Stimulated activated CD4-positive, alpha-beta T cell treated with anti-CD3 and anti-CD28 coated beads, Interleukin-4, amount 100 ng/mL, for 1 hour (primary cell): Measurements from ENCODE around the gene PANK4.

ENCODE experiments used
- DNase-seq: peaks from one replicate; pipeline ENCODE4 v3.0.0-alpha.2; 2020

Gene PANK4

DNA sequence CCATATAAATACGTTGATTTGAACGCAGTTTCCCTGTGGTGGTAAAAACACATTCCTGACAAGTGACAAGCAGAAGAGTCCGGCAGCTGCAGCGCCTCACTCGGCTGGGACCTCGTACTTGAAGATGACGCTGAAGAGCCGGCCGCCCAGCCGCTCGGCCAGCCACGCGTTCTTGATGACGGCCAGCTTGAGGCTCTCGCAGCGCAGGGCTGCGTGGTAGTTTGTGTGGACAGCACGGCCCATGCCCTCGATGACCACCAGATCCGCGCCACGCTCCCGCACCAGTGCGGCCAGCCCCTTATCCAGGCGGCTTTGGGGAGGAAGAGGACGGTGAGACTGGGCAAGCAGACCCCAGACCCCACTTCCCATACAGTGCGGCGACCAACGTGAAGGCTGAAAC is 17.6 kb downstream of the PANK4 start:
- no peak for DNase-seq

DNA sequence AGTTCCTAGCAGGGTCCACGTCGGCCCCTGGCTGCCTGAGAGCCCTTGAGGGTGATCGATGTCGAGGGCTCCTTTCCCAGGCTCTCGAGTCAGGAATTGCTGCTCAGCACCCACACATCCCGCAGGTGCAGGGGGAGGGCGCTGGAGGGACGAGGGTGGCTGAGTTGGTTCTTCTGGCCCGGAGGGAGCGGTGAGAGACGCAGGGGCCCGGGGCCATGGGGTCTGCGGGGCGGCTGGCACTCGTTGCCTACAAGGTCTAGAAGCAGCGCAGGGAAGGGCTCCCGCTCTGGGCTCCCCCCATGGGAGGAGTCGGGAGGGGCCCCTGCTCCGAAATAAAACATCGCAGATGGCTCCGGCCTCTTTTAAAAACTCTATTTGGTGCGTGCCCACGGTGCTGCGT is 18.2 kb downstream of the PANK4 start:
- DNase-seq, result no peak

DNA sequence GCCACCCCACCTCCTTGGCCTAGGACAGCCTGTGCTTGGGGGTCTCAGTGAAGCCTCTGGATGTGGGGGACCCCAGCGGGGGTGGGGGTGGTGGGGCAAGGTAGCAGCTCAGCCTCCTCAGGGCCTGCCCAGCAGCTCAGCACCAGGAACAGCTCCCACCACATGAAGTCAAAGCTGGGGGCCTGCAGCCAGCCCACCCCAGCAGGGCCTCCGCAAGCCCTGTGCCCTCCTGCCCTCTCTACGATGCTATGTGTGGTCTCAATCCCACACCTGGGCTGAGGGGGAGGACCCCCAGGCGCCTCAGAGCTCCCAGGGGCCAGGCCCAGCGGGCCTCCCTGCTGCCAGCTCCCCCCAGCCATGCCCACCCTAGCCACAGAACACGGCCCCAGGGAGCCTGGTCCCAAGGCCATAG is 18.6 kb downstream of the PANK4 start:
- no peak for DNase-seq

DNA sequence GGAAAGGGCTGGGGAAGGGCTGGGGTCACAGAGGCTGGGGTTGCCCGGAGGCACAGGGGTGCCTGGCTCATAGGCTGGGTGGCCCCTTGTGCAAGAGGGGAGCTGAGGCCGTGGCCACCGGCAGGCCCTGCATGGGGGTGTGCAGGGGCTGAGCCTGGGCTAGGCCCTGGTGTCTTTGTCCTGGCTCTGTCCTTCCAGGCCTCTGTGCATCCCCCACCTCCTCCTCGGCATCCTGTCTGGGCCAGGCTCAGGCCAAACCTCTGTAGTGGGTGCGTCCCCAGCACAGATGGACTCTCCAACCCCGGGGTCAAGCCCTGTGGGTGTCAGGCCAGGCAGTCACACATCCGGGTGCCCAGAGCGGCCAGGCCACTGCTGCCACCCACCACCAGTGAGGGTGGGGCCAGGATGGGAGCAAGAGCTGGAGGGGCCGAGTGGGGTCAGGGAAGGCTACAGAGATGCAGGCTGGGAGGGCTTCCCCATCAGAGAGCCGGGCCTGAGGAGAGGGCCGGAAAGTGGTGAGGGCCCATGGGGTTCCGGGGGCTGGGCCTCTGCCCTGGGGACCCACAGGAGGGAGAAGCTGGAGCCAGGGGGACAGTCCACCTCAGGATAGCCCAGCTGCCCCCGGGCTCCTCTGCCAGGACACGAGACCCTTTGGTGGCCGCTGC is 19.4 kb downstream of the PANK4 start:
- DNase-seq, result no peak

DNA sequence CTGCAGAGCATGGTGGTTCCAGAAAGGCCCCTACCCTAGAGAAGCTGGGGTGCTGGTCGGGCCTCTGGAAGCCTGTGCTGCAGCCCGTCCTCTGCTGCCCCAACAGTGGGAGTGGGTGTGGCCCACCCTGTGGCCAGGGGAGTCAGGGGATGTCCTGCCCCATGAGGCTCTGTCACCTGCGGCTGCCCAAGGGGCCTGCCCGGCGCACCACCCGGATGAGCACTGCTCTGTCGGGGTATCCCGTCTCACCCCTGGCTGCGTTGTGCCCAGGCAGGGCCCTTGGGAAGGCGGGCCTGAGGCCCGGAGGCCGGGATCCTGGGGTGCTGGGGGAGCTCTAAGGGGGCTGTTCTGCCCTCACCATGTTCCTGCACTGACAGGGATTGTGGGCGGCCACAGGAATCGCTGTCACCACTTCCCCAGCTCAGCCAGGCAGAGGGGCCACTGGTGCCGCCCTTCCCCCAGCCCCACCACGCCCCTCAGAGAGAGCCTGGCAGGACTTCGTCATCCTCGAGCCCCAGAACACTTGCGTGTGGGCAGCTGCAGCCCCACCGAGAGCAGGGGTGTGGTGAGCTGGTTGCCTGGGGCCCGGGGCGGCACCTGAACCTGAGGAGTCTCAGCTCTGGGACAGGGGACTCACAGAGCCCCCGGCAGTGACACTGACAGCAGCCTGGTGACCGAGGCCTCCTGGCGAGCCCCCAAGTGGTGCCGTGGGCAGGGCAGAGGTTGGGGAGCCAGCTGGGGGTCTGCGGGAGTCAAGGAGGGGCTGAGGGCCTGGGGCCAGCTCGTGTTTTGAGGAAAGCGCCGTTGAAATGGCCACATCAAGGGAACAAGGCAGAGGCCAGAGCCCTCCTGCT is 20.2 kb downstream of the PANK4 start:
- no peak for DNase-seq

DNA sequence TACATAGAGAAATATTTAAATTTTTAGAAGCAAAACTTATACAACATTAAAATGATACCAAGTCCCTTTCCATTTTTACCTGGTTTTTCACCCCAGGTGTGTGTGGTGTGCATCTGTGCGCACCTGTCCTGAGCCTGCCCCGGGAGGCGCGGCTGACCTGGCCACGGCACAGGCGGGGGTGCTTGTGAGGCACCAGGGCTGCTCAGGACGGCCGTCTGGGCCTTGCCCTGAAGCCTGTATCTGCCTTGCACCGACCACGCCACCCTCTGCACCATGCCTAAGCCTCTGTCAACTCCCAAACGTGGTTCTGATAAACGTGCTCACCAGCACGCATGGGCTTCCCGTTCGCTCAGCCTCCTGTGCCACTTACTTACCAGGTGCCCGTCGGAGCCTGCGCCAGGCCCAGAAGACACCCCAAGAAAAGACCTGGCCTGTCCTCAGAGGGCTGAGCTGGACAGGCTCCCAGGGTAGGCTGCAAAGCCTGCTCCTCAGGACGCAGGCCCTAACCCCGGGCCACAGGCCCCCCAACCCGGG is 20.9 kb downstream of the PANK4 start:
- DNase-seq, result no peak

DNA sequence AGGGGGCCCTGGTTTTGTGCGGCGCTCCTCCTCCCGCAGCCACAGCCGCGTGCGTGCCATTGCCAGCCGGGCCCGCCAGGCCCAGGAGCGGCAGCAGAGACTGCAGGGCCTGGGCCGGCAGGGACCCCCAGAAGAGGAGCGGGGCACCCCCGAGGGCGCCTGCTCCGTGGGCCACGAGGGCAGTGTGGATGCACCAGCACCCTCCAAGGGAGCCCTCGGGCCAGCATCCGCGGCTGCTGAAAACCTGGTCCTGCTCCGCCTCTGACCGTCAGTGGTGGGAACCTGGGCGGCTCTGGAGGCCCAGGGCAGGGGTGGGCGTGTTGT is 21.5 kb downstream of the PANK4 start:
- no peak for DNase-seq

DNA sequence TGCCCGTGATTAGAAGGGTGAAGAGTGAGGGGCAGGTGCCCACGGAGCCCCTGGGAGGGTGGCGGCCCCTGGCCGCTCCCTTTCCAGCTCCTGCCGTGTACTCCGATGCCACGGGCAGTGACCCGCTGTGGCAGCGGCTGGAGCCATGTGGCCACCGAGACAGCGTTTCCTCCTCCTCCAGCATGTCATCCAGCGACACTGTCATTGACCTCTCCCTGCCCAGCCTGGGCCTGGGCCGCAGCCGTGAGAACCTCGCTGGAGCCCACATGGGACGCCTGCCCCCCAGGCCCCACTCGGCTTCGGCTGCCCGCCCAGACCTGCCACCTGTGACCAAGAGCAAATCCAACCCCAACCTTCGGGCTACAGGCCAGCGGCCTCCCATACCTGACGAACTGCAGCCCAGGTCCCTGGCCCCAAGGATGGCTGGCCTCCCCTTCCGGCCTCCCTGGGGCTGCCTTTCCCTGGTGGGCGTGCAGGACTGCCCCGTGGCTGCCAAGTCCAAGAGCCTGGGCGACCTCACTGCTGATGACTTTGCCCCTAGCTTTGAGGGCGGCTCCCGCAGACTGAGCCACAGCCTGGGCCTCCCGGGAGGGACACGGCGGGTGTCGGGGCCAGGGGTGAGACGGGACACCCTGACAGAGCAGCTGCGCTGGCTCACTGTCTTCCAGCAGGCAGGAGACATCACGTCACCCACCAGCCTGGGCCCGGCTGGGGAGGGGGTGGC is 22.0 kb downstream of the PANK4 start:
- DNase-seq, result no peak

DNA sequence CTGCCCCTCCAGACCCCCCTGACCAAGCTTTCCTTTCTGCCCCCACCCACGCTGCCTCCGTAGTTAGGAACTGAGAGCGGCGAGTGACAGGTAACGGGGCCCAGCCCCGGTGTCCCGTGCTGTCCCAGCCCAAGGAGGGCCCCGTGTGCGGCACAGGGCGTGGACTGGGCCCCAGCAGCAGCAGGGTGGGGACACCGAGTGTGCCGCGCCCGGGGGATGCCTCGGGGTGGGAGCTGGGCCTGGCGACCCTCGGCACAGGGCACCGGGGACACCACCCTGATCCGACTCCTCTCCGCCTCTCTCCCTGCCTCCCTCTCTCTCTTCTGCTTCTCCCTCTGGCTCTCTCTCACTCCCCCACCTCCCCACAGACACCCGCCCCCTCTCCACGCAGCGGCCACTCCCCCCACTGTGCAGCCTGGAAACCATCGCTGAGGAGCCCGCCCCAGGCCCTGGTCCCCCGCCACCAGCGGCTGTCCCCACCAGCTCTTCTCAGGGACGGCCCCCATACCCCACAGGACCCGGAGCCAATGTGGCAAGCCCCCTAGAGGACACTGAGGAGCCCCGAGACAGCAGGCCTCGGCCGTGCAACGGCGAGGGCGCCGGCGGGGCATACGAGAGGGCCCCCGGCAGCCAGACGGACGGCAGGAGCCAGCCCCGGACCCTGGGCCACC is 22.7 kb downstream of the PANK4 start:
- DNase-seq, result no peak

DNA sequence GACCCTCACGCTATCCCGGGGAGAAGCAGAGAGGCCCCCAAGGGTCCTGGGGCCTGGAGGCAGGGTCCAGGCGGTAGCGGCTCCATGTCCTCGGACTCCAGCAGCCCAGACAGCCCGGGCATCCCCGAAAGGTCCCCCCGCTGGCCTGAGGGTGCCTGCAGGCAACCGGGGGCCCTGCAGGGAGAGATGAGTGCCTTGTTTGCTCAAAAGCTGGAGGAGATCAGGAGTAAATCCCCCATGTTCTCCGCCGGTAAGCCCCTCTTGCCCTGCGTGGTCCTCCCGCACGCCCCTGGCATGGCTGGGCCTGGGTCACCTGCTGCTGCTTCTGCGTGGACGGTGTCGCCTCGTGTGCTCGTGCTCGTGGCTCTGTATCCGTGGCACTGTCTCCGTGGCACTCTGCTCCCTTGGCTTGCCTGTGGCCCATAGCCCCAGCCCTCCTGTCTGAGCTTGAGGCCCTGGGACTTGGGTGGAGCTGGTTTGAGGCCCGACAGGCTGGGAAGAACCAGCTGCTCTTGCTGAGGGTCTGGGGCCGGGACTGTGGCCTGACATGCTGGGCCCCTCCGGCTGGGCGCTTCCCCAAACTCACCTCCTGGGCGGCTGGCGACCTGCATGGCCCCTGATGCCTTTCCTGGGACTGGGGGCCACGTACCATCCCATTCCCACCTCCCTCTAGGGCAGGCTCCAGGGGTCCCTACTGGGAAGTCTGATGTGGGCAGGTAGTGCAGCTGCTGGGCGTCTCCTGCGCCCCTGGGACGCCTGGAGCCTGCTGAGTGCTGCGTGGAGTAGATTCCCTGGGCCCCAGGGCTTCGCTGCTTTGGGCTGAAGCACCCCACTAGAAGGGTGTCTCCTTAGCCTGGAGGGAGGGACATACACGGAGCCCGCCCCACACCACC is 23.5 kb downstream of the PANK4 start:
- DNase-seq, result no peak

DNA sequence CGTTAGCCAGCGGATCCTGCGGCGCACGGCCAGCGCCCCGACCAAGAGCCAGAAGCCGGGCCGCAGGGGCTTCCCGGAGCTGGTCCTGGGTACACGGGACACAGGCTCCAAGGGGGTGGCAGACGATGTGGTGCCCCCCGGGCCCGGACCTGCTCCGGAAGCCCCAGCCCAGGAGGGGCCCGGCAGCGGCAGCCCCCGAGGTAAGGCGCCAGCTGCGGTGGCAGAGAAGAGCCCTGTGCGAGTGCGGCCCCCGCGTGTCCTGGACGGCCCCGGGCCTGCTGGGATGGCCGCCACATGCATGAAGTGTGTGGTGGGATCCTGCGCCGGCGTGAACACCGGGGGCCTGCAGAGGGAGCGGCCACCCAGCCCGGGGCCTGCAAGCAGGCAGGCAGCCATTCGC is 24.2 kb downstream of the PANK4 start:
- DNase-seq, result no peak

DNA sequence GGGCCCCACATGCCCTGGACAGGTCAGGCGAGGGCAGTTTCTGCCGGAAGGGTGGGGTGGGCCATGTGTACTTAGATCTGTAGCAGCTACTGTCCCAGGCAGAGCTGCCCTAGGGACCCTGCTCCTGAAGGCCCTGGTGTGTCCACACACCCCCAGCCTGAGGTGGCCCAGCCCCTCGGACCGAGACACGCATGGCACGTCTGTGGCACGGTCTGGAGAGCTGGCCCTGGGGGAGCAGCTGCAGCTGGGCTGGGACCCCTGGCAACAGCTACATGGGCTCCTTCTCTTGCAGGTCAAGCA is 24.6 kb downstream of the PANK4 start:
- no peak for DNase-seq

DNA sequence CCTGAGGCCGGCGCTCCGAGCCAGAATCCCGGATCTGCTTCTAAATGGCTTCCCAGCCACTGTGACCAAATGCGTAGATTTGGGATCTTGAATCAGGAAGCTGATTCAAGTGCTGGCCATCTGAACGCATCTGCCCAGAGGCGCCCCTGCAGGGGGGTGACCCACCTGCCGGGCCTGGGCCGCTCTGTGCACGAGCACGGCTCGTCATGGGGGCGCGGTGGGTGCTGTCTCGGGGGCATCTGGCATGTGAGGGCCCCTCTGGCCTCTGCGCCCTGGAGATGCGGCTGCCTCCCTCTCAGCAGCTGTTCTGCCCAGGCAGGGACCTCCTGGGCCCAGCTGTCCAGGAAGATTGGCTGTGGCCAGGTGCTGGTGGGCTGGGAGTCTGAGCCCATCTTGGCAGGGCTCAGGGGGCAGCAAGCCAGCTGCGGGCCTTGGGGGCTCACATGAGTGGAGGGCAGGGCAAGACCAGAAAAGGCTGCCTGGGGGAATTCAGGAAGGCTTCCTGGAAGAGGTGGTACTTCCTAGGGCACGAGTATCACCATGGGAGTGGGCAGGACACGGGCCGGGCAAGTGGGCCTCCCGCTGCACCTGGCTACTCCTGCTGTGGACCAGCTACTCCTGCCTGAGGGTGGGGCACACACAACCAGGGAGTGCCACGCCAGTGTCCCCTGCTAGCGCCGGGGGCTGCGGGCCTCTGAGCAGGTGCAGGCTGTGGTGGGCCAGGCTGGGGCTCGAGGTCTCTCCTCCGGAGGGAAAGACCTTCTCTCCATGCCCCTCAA is 25.2 kb downstream of the PANK4 start:
- no peak for DNase-seq

DNA sequence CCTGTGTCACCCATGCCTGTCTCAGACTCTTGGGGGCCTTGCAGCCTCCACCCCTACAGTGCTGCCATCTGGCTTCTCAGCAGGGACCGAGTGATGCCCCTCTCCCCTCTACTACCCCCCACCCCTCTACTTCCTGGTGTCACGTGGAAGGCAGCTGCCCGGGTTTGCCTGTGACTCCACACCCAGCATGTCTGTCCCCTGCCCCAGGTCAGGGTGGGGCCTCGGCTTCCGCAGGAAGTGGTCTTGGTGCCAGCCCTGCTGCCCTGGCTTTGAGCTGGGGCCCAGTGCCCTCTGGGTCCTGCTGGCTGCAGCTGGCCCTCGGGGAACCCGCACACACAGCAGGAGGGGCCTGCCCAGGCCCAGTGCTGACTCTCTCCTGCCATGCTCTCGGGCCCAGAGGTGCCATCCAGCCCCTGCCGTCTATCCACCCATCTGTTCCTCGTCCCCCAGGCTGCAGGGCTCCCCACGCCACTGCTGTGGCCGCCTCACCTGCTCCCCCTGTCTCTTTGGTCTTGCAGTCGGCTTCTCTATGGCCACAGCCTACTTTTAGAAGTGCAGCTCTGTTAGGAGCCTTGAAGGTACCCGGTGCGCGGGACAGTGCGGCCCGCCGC is 26.3 kb downstream of the PANK4 start:
- no peak for DNase-seq

DNA sequence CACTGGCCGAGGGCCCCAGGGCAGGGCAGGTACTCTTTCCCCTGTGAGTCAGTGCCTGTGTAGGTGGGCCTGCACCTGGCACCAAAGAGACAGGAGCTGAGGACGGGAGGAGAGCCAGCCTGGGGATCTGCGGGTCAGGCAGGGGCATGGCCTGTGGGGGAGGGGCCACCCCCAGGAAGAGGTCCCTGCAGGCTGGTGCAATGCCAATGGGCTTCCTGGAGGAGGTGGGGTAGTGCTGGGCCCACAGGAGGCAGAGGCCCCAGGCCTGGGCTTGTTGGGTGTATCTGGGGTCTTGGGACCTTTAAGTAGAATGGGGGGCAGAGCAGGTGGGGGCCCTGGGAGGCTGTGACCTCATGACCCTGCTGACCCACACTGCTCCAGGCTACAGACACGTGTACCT is 27.1 kb downstream of the PANK4 start:
- DNase-seq, result no peak

DNA sequence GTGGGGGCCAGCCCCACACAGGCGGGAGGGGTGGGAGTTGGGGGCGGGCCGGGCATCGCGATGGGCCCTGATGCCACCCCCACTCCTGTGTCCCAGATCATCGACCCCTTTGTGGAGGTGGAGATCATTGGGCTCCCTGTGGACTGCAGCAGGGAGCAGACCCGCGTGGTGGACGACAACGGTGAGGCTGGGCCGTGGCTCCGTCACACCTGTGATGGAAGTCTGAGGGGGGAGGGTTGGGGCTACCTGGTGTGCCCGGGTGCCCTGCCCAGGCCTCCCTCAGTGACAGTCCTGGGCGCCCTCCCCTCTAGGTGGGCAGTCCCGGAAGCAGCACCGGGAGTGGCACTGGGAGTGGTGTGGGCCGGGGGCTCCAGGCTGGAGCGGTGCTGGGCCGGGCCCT is 27.7 kb downstream of the PANK4 start:
- DNase-seq, result no peak

DNA sequence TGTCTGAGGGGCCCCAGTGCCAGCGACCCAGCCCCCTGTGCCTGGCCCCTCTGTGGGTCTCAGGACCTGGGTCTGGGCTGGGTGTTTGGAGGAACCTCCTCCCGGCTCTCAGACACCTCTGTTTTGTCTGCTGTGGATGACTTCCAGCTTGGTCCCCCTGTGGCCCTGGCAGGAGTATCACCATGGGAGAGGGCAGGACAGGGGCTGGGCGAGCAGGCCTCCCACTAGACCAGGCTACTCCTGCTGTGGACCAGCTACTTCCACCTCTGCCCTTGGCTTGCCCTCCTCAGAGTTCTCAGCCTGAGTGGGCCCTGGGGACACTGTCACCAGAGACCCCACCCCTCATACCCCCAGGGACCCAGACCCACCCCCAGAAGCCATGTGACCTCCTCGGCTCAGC is 28.5 kb downstream of the PANK4 start:
- no peak for DNase-seq

DNA sequence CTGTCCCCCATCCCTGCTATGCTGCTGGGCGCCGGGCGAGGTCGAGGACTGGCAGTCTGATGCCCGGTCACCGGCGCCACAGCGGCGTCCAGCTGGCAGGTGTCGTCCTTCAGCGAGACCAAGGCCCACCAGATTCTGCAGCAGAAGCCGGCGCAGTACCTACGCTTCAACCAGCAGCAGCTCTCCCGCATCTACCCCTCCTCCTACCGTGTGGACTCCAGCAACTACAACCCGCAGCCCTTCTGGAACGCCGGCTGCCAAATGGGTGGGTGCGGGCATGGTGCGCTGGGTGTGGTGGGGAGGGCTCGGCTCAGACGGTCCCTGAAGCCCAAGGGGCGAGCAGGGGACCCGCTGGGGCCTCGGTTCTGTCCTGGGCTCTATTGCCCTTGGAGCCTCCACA is 29.6 kb downstream of the PANK4 start:
- no peak for DNase-seq

DNA sequence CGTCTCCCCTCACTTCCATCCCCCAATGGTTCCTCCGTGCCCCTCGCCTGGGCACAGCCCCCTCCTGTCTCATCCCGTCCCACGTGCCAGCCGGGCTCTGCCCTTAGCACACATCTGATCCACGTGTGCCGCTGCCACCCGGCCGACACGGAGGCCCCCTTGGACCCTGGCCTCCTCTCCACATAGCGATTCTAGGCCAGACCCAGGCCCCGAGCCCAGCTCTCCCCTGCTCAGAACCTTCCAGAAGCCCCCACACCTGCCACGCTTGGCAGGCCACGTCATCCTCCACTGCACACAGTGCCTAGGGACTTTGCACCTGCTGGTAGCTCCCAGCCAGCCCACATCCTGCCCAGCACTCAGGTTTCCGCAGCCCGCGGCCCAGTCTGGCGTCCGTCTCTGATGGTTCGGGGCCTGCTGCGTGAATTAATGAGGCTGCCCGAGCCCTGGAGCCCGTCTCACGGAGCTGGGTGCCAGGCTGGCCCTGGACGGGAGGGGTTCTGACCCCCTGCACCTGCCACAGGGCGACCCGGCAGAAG is 30.2 kb downstream of the PANK4 start:
- no peak for DNase-seq

DNA sequence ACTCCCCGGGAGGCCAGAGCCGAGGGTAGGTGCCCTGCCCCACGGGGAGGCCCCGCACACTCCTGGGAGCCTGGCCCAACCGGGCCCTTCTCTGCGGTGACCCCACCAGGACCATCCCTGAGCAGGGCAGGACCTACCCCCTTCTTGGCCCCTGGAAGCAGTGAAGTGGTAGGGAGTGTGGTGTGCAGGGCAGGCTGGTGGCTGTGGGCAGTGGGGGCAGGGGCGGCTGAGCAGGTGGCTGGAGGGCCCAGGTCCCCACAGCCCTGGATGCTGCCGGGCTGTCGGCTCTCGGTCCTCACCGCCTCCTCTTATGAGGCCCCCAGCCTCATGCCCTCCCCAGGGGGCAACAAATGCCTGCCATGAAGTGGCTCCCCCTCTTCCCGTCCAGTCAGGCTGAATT is 30.9 kb downstream of the PANK4 start:
- DNase-seq, result no peak

DNA sequence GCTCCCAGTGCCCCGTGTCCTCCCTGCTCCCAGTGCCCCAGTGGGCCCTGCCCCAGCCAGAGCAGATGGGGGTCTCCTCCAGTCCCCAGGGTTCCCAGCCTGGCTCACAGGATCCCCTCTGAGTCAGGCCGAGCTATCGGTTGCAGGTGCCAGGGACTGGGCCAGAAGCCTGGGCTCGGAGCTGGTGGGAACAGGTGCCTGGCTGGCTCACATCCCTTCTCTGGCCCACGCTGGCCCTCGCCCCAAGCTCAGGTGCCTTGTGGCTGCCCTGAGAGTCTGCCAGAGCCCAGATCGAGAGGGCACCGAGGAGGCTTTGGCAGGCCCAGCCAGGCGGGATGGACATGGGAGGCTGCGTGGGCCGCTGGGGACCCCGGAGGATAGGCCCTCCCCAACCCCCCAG is 31.4 kb downstream of the PANK4 start:
- no peak for DNase-seq
